ENCODE data around the gene SKIC8.

DNA sequence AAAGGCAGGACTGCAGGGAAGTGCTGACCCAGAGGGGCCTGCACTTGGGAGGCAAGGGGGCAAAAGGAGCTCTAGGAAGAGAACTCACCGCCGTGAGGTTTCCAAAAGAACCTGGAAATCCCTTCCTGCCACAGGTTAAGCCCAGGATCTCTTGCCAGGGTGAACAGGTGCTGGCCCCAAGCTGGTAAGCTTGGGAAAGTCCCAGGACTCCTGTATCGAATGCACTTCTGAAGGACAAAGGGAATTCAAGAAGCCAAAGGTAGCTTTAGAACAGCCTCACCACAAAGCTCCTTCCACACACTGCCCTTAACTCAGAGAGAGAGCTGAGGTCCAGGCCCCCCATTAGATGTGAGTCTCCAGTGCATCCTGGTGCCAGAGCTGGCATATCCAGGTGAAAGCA lies 11.9 kb upstream of the SKIC8 start:
- TF ChIP-seq, protein P1, sequence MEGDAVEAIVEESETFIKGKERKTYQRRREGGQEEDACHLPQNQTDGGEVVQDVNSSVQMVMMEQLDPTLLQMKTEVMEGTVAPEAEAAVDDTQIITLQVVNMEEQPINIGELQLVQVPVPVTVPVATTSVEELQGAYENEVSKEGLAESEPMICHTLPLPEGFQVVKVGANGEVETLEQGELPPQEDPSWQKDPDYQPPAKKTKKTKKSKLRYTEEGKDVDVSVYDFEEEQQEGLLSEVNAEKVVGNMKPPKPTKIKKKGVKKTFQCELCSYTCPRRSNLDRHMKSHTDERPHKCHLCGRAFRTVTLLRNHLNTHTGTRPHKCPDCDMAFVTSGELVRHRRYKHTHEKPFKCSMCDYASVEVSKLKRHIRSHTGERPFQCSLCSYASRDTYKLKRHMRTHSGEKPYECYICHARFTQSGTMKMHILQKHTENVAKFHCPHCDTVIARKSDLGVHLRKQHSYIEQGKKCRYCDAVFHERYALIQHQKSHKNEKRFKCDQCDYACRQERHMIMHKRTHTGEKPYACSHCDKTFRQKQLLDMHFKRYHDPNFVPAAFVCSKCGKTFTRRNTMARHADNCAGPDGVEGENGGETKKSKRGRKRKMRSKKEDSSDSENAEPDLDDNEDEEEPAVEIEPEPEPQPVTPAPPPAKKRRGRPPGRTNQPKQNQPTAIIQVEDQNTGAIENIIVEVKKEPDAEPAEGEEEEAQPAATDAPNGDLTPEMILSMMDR (IDR thresholded peaks at IDR 0.05; ENCODE audit: insufficient read depth, low read depth, low read length): no peak
- no peak for TF ChIP-seq EZH2 (IDR thresholded peaks at IDR 0.05; ENCODE audit: insufficient read depth, low read length)

All from astrocyte (in vitro differentiated cells and primary cell).